GM19324 (cell line): Measurements from ENCODE around the gene HSF2.

Experiments used
- ATAC-seq: cut with Tn5 transposase; IDR thresholded peaks from one replicate; pipeline ENCODE4 v1.9.1; 2021; ENCODE audit warnings: mild to moderate bottlenecking, moderate library complexity; ENCODE audit not compliant: unreplicated experiment, low FRiP score

HSF2 gene, protein sequence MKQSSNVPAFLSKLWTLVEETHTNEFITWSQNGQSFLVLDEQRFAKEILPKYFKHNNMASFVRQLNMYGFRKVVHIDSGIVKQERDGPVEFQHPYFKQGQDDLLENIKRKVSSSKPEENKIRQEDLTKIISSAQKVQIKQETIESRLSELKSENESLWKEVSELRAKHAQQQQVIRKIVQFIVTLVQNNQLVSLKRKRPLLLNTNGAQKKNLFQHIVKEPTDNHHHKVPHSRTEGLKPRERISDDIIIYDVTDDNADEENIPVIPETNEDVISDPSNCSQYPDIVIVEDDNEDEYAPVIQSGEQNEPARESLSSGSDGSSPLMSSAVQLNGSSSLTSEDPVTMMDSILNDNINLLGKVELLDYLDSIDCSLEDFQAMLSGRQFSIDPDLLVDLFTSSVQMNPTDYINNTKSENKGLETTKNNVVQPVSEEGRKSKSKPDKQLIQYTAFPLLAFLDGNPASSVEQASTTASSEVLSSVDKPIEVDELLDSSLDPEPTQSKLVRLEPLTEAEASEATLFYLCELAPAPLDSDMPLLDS

DNA sequence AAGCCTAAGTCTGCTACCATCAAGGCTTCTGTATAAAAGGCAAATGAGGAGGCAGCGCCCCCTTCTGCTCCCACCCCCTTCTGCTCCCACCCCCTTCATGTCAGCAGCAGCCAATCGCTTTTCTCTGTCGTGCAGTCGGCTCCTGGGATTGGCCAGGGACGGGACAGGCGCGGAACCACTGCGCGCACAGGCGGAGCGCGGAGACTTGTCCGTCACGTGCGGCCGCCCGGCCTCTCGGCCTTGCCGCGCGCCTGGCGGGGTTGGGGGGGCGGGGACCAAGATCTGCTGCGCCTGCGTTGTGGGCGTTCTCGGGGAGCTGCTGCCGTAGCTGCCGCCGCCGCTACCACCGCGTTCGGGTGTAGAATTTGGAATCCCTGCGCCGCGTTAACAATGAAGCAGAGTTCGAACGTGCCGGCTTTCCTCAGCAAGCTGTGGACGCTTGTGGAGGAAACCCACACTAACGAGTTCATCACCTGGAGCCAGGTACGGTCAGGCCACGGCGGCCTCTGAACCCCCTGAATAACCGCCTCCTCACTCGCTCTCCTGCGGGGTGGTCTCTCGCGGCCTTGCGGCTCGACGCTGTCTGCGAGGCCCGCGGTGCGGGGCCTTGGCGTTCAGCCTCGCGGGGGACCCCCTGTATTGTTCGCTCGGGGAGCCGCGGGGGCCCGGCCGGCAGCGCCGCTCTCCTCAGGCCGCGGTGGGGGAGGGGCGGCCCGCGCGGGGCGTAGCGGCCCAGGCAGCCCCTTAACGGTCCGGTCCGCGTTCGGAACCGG, at the start of gene HSF2:
Gene HSF2, plus strand, starts transcription at position 305 of the 773 bp plus-strand sequence. Its CDS starts 86 bp downstream, at position 391.
- ATAC-seq, result peak; percentile 100

DNA sequence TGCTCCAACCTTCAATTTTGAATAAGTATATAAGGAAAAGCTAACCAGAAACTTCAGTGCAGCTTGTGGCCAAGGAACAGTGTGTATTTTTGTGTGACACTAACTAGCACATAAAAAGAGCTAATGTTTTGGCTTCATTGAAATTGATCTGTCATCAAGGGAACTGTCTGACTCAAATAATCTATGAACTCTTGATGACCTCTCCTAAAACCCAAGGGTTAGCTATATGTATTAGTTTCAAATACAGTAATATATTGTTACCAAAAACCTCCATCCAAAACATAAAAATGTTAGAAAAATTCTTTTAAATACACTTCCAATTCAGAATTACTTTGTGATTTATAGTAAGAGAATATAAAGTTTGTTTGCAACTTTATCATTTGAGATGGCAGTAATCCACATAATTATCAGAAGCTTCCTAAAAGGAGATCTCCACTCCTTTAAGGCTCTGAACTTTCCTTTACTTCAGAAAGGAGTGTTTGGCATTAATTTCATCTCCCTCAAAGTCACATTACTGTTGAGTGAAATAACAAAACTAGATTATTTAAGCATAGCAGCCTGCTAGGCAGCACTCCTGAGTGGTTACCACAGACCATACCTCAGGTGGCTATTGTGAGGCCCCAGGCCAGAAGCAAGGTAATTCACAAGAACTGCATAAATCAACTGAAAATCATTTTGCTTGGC, 46.3 kb upstream of the HSF2 start:
- ATAC-seq, result no peak

GRCh38 chr6:122360809-122361208, 38.6 kb upstream of the HSF2 start:
- no peak for ATAC-seq

DNA sequence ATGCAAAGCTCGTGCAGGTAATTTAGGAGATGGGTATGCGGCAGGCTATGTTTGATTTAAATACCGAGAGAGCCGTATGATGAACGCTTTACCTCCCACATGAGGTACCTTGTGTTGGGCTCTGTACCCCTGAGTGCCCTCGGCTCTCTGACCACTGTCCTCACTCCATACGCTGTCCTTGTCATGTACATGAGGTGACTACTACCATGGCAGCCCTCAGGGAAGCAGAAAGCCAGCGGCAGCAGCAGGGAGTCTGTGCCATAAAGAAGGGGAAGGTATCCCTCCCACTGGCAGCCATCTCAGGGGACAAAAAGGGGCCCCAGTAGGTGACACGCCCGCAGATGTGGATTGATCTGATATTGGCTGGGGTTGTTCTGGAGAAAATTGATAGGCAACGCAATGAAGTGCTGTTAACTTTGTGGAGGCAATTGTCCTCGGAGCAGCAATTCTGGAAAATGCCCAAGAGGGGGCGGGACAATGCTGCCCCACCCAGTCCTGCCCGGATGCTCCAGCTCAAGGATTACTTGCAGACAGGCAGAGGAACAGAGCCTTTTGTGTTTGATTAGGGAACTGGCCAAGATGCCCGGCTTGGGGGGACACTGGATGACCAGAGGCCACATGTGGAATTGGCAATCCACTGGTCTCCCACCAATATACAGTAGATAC, 38.0 kb upstream of the HSF2 start:
- ATAC-seq, result no peak

GRCh38 chr6:122363769-122364483, 35.5 kb upstream of the HSF2 start:
- ATAC-seq, result no peak

GRCh38 chr6:122365775-122366403, 33.6 kb upstream of the HSF2 start:
- no peak for ATAC-seq

DNA sequence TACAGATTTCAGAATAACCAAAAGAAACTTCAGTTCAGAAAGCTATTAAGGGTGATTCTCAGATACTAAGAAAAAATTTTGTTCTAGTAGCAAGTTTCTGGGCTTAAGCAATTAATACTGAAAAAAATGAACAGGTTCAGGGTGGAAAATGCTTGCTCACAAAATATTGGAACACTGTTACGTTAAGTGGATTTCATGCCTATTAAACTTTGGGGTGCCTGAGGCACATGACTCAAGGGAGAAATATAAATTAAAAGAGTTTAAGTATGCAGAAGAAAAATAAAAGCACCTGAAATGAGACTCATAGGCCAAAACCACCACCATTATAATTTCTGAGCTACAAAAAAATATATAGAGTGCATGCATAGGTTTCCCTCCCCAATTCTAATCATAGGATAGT, 32.3 kb upstream of the HSF2 start:
- no peak for ATAC-seq

GRCh38 chr6:122369536-122369935, 29.9 kb upstream of the HSF2 start:
- no peak for ATAC-seq

GRCh38 chr6:122372647-122373046, 26.8 kb upstream of the HSF2 start:
- no peak for ATAC-seq

- ATAC-seq, result no peak
Measured at GRCh38 chr6:122374307-122374706, 25.1 kb upstream of the HSF2 start.

DNA sequence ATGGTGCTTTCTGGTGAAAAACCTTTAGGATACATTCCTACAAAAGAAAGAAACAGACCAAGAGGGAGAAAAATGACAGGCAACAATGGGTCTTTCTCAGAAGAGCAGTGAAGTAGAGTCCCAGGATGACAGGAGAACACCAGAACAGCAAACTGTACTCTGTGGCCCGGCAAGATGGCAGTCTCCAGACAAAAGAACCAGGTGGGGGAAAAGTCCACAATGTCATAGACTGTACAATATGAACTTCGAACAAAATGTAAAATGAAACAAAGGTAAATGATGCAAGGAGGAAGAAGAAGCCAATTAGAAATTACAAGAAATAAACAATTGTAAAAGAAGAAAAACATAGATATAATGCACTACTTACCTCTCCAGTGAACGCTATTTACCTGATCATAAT, 23.2 kb upstream of the HSF2 start:
- ATAC-seq, result no peak

GRCh38 chr6:122381494-122382265, 17.8 kb upstream of the HSF2 start:
- peak; percentile 98 for ATAC-seq

DNA sequence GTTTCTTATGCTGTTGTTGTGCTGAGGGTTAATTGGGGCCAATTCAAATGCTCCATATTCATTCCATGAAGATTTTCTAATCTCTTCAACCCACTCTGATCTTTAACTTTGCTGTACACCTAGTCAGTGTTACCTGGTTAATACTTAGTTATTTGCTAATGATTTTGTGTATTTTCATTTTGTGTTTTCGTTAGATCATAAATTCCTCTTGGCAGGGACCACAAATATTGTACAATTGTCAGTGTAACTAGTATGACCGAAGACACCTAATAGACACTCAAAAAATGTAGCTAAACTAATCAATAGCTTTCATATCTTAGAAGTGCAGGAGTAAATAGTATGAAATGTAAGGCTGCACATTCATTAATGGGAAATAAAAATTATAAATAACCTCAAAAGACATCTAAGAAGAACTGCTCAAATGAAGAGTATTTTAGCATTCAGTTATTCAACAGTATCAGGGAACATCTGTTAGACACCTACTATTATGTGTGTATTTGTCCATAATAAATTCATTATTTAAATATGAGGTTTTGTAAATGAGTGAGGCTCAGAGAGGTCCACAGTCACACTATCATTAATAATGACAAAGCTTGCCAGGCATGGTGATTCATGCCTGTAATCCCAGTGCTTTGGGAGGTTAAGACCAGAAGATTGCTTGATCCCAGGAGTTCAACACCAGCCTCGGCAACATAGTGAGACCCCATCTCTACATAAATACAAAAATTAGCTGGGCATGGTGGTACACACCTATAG, 13.4 kb upstream of the HSF2 start:
- ATAC-seq, result no peak

GRCh38 chr6:122388945-122389344, 10.5 kb upstream of the HSF2 start:
- ATAC-seq, result no peak

GRCh38 chr6:122389704-122390372, 9.6 kb upstream of the HSF2 start:
- no peak for ATAC-seq

DNA sequence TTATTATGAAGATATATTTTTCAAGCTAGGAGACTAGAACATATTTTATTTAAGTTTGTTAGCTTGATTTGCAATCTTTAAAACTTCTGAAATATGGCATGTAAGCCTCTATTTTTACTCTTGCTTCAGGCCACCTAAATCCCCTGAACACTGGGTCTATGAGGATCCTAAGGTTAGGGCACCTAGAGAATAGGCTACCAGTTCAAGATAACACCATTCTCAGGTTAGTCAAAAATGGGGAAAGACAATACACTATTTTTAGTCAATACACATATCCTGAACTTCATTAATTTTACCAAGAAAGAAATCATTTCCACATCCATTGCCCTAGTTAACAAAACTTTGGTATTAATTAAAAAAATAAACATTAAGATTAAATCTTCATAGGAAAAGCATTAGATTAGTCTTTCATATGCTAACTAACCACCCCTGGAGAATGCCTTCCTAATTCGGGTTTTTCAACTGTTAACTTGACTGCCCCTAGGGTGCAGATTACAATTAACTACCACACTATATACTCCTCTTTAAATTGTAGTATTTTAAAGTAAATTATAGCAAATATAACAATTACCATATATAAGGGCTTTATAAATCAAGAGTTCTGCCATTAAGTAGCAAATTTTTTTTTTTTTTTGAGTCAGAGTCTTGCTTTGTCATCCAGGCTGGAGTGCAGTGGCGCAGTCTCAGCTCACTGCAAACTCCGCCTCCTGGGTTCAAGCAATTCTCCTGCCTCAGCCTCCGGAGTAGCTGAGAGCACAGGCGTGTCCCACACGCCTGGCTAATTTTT, 6.7 kb upstream of the HSF2 start:
- no peak for ATAC-seq
